Esophagus muscularis mucosa (tissue), 4 donors: ENCODE data around the gene CYP4A11. TPM values are rescaled to one million over a fixed set of nuclear protein-coding genes. Genes with fewer than 3 reads are reported as not detected.
"Not testable (repeated sequence)": the region's sequence is repeated elsewhere in the genome, so short reads cannot be mapped to it uniquely, and the experiment has no call there.

Experiments
- DNase-seq: peaks from one replicate; pipeline ENCODE4 v3.0.0-alpha.2; 2017; ENCODE audit errors: extremely low spot score
- H3K27ac ChIP-seq, 4 donors: fragments of 200-600 bp; sonication (generic); replicated peaks in 1 of 4; 1 replicate in 3 of 4; 2 replicates in 1 of 4; pipeline ENCODE4 v1.5.1; 2016 to 2019; ENCODE audit warnings: mild to moderate bottlenecking in 1 of 4
- H3K27me3 ChIP-seq, 4 donors: fragments of 200-600 bp; sonication (generic); one replicate each; pipeline versions ENCODE4 v1.5.1 to v1.6.0; 2016 to 2019
- H3K36me3 ChIP-seq, 4 donors: fragments of 200-600 bp; sonication (generic); one replicate each; pipeline ENCODE4 v1.5.1; 2016 to 2019
- H3K4me1 ChIP-seq, 4 donors: fragments of 200-600 bp; sonication (generic); one replicate each; pipeline ENCODE4 v1.5.1; 2016 to 2019
- H3K4me3 ChIP-seq, 4 donors: fragments of 200-600 bp; sonication (generic); 1 replicate in 2 of 4; 2 replicates in 2 of 4; pipeline ENCODE4 v1.5.1; 2016 to 2019; ENCODE audit warnings: mild to moderate bottlenecking in 4 of 4, moderate library complexity in 1 of 4
- H3K9me3 ChIP-seq, 4 donors: fragments of 200-600 bp; sonication (generic); 1 replicate in 3 of 4; 2 replicates in 1 of 4; pipeline ENCODE4 v1.5.1; 2016 to 2019
- EP300 ChIP-seq: sonication (generic); formaldehyde crosslinking; IDR thresholded peaks from one replicate; pipeline ENCODE4 v1.6.1; 2017; ENCODE audit warnings: antibody characterized with exemption
- POLR2A ChIP-seq: fragments of 450-650 bp; IDR thresholded peaks from one replicate; pipeline ENCODE4 v1.6.1; 2017; ENCODE audit warnings: antibody characterized with exemption, moderate library complexity, mild to moderate bottlenecking, low read depth
- POLR2AphosphoS5 ChIP-seq, 2 donors: sonication (generic); formaldehyde crosslinking; IDR thresholded peaks; one replicate each; pipeline ENCODE4 v1.6.1; 2017; ENCODE audit warnings: antibody characterized with exemption in 2 of 2
- WGBS: methylation state at CpG from one replicate; pipeline ENCODE4 v1.1.5; 2018; 5-methylcytosine and 5-hydroxymethylcytosine counted together
- intact Hi-C: fragments of 100-400 bp; cut with DNase I; formaldehyde crosslinking; loops from one replicate; pipeline ENCODE4 v1.15.1; 2023
- total RNA-seq, 4 donors: library from RNA; depleted of rRNA; stranded (reverse); fragments of >200 nt; gene quantifications; one replicate each; pipeline versions ENCODE4 v1.1.0 to v1.2.1, GENCODE V29; 2016
- TF ChIP-seq, protein P1 (sequence below), 3 experiments: fragments of 200-600 bp in 2 of 3; fragments of 450-650 bp in 1 of 3; sonication (generic) in 2 of 3; IDR thresholded peaks; one replicate each; pipeline ENCODE4 v1.5.1; 2017 to 2019; ENCODE audit warnings: antibody characterized with exemption in 3 of 3, mild to moderate bottlenecking in 2 of 3, moderate library complexity in 1 of 3

CYP4A11 gene
- total RNA-seq, 4 donors from 2014 or later: not detected

DNA sequence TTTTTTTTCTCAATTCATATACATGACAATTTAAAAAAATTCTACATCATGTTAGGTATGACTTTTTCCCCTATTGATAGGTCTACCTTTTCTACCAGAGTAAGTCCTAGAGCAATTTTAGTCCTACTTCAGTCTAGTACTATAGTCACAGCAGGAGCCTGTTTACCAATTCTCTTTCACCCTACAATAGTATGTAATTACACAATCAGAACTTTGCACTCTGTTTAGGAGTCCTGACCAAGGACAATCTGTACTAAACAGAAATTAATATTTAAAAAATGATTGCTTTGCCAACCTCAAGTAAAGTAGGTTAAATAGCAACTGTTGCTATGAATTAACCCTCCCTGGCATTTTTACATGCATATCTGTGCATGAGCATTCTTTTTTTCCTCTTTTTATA lies 810 bp upstream of the CYP4A11 start:
- TF ChIP-seq, protein P1, sequence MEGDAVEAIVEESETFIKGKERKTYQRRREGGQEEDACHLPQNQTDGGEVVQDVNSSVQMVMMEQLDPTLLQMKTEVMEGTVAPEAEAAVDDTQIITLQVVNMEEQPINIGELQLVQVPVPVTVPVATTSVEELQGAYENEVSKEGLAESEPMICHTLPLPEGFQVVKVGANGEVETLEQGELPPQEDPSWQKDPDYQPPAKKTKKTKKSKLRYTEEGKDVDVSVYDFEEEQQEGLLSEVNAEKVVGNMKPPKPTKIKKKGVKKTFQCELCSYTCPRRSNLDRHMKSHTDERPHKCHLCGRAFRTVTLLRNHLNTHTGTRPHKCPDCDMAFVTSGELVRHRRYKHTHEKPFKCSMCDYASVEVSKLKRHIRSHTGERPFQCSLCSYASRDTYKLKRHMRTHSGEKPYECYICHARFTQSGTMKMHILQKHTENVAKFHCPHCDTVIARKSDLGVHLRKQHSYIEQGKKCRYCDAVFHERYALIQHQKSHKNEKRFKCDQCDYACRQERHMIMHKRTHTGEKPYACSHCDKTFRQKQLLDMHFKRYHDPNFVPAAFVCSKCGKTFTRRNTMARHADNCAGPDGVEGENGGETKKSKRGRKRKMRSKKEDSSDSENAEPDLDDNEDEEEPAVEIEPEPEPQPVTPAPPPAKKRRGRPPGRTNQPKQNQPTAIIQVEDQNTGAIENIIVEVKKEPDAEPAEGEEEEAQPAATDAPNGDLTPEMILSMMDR (IDR thresholded peaks at IDR 0.05): no peak
- TF ChIP-seq EP300 (no peak), POLR2A (no peak), POLR2AphosphoS5 (IDR thresholded peaks at IDR 0.05) (no peak)

DNA sequence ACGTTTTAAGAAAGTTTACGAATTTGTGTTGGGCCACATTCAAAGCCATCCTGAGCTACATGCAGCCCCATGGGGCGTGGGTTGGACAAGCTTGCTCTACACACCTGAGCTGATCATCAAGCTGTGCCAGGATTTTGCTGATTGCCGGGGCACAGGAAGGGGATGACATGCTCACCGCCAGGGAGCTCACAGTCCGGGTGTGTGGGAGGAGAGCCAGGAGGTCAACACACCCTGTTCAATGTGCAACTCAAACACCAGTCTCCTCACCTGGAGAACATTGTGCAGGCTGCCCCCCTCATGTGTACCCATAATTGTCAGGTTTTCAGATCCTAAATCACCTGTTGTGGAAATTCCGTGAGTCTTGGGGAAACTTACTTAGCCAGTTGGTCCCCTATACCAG lies 969 bp downstream of the CYP4A11 start:
- Histone ChIP-seq H3K4me1 (no peaks in the 10 kb centered on the region), H3K27ac (no peak overlapping the region), H3K36me3 (no peaks in the 10 kb centered on the region), H3K4me3 (no peak overlapping the region), H3K27me3 (peaks cover 0 to 13% (median 0%) of the 10 kb centered on the region in 4 donors), H3K9me3 (no peaks in the 10 kb centered on the region)
- WGBS: 85% methylated on average over 5 of the region's 7 CpGs
- TF ChIP-seq, protein P1 (IDR thresholded peaks at IDR 0.05): no peak
- TF ChIP-seq POLR2A (no peak), EP300 (no peak), POLR2AphosphoS5 (IDR thresholded peaks at IDR 0.05) (no peak)
- no peak for DNase-seq
- intact Hi-C loops: no loop called here

More for the DNA sequence above, 810 bp upstream of the CYP4A11 start:
- Histone ChIP-seq H3K36me3 (no peaks in the 10 kb centered on the region), H3K27ac (no peak overlapping the region), H3K4me3 (no peak overlapping the region), H3K9me3 (no peaks in the 10 kb centered on the region), H3K27me3 (peaks cover 0 to 13% (median 0%) of the 10 kb centered on the region in 4 donors), H3K4me1 (no peaks in the 10 kb centered on the region)
- intact Hi-C loops: no loop called here
- DNase-seq: no peak

- Histone ChIP-seq H3K27me3 (peaks cover 0 to 13% (median 0%) of the 10 kb centered on the region in 4 donors), H3K36me3 (no peaks in the 10 kb centered on the region), H3K9me3 (no peaks in the 10 kb centered on the region), H3K27ac (no peak overlapping the region), H3K4me1 (no peaks in the 10 kb centered on the region), H3K4me3 (no peak overlapping the region)
- TF ChIP-seq, protein P1 (IDR thresholded peaks at IDR 0.05): no peak
- intact Hi-C loops: no loop called here
- no peak for DNase-seq
- 37% methylated on average over 1 of the region's 1 CpG for WGBS
Measured at GRCh38 chr1:46937270-46937669, 4.0 kb downstream of the CYP4A11 start.

DNA sequence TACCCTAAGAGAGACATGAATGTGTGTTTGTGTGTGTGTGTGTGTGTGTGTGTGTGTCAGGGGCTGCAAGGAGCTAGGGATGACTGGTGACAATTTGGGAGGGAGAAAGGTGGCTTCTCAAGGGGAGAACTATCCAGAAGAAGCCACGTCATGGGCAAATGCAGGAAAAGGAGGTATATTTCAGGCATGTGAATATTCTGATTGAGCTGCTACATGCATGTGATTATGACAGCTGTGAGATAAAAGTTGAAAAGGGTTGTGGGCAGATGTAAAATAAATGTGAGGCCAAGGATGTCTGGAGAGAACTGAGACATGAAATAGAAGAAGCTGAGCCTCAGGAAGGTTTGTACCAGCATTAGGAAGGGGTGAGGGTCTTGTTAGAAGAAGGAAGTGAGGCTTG lies 4.5 kb downstream of the CYP4A11 start:
- H3K9me3 ChIP-seq: no peaks in the 10 kb centered on the region
- TF ChIP-seq, protein P1 (IDR thresholded peaks at IDR 0.05): no peak
- no peak for TF ChIP-seq POLR2A
- TF ChIP-seq POLR2AphosphoS5 (IDR thresholded peaks at IDR 0.05): no peak
- TF ChIP-seq EP300: no peak
- DNase-seq: no peak
- peaks cover 0 to 13% (median 0%) of the 10 kb centered on the region in 4 donors for H3K27me3 ChIP-seq
- H3K4me3 ChIP-seq: no peak overlapping the region
- H3K4me1 ChIP-seq: no peaks in the 10 kb centered on the region
- WGBS: 39% methylated on average over 1 of the region's 1 CpG
- intact Hi-C loops: no loop called here
- no peaks in the 10 kb centered on the region for H3K36me3 ChIP-seq
- no peak overlapping the region for H3K27ac ChIP-seq

DNA sequence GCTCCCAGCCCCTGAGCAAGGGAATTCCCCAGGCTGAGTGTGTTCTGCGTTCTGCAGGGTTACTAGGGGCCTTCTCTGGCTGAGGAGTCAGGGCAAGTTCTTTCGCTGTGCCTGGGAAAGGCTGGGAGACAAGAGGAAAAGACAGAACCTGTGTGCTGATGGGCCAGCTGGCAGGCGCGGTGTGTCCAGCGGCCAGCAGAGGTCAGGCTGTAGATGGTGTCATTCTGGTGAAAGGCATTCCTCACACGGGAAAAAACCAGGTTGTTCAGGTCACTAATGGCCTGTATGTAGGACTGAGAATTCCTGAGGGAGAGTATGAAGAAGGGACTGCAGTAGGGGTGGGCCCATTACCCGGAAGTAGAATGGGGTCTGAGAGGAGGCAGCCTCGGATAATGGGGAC lies 6.4 kb downstream of the CYP4A11 start:
- intact Hi-C loops, H3K27ac ChIP-seq, H3K27me3 ChIP-seq, DNase-seq, H3K4me3 ChIP-seq, H3K36me3 ChIP-seq, H3K4me1 ChIP-seq, H3K9me3 ChIP-seq: not testable (repeated sequence)
- 36% methylated on average over 7 of the region's 8 CpGs for WGBS
- TF ChIP-seq, protein P1 (IDR thresholded peaks at IDR 0.05): peak in 1 of 3 experiments; percentile 35

GRCh38 chr1:46932020-46932419 lies 9.3 kb downstream of the CYP4A11 start:
- DNase-seq, H3K36me3 ChIP-seq, H3K27ac ChIP-seq, H3K4me3 ChIP-seq, H3K4me1 ChIP-seq, intact Hi-C loops, H3K9me3 ChIP-seq, H3K27me3 ChIP-seq: not testable (repeated sequence)
- WGBS: 56% methylated on average over 2 of the region's 2 CpGs
